Activated CD8-positive, alpha-beta T cell treated with anti-CD3 and anti-CD28 coated beads for 36 hours (primary cell): ENCODE data around the gene ZNF750. TPM values are rescaled to one million over a fixed set of nuclear protein-coding genes. Genes with fewer than 3 reads are reported as not detected.
A peak's percentile ranks its signal among the peaks of the same experiment; 100 is the strongest.

Source experiments
- ATAC-seq: fragments of 200-7000 bp; cut with Tn5 transposase; one replicate; pipeline ENCODE4 v1.10.0; 2021; ENCODE audit warnings: mild to moderate bottlenecking, moderate library complexity
- CTCF ChIA-PET: fragments of 350-600 bp; sonication (Branson Sonifier 250); formaldehyde crosslinking; loops from one replicate; lab custom pipeline; 2021; ENCODE audit warnings: antibody characterized with exemption; lab: Charles Lee
- POLR2A ChIA-PET: fragments of 350-600 bp; sonication (Branson Sonifier 250); formaldehyde crosslinking; loops from one replicate; lab custom pipeline; 2021; ENCODE audit warnings: antibody characterized with exemption; lab: Charles Lee
- DNase-seq: peaks from one replicate; pipeline ENCODE4 v3.0.0-alpha.2; 2020
- H3K27ac Mint-ChIP-seq: one replicate; pipeline ENCODE4 v1.8.0; 2021; ENCODE audit warnings: mild to moderate bottlenecking, mixed read lengths
- H3K27me3 Mint-ChIP-seq: one replicate; pipeline ENCODE4 v1.8.0; 2021; ENCODE audit warnings: mixed read lengths
- H3K36me3 Mint-ChIP-seq: one replicate; pipeline ENCODE4 v1.8.0; 2021; ENCODE audit warnings: low read depth, mixed read lengths
- H3K4me1 Mint-ChIP-seq: one replicate; pipeline ENCODE4 v1.8.0; 2021; ENCODE audit warnings: low read depth, mixed read lengths
- H3K4me3 Mint-ChIP-seq: one replicate; pipeline ENCODE4 v1.8.0; 2021; ENCODE audit warnings: mild to moderate bottlenecking, moderate library complexity, mixed read lengths
- H3K9me3 Mint-ChIP-seq: one replicate; pipeline ENCODE4 v1.8.0; 2021; ENCODE audit warnings: mixed read lengths
- CTCF ChIP-seq: fragments of 200-600 bp; IDR thresholded peaks from one replicate; pipeline ENCODE4 v1.8.0; 2022; ENCODE audit warnings: antibody characterized with exemption, mild to moderate bottlenecking
- intact Hi-C: fragments of 100-400 bp; cut with micrococcal nuclease; formaldehyde crosslinking; loops from one replicate; pipeline ENCODE4 v1.10.0; 2022
- total RNA-seq, 2 experiments: library from RNA; stranded (reverse); gene quantifications; one replicate each; pipeline ENCODE4 v1.2.3, GENCODE V29; 2021

Gene ZNF750
- total RNA-seq, 2 experiments from 2014 or later, result not detected

- Mint-ChIP-seq H3K27ac (no peak overlapping the region), H3K4me1 (no peaks in the 10 kb centered on the region), H3K36me3 (peaks cover 25% of the 10 kb centered on the region), H3K4me3 (no peak overlapping the region), H3K9me3 (peaks cover 5% of the 10 kb centered on the region), H3K27me3 (no peaks in the 10 kb centered on the region)
- ATAC-seq (no peak), DNase-seq (no peak)
- no peak for TF ChIP-seq CTCF
- CTCF ChIA-PET, result interaction anchor here (1.6 kb wide), 1 partner anchor 11 kb away, joined by 4 read pairs; no protein-coding TSS in a partner anchor
- POLR2A ChIA-PET, result no interaction called here
- intact Hi-C loops, result no loop called here
These were observed 10.8 kb downstream of the ZNF750 start for GRCh38 chr17:82828875-82829487.

GRCh38 chr17:82826956-82827355 is 12.9 kb downstream of the ZNF750 start:
- TF ChIP-seq CTCF, result no peak
- Mint-ChIP-seq H3K4me1 (no peaks in the 10 kb centered on the region), H3K4me3 (no peak overlapping the region), H3K36me3 (peaks cover 28% of the 10 kb centered on the region), H3K9me3 (peaks cover 5% of the 10 kb centered on the region), H3K27me3 (no peaks in the 10 kb centered on the region), H3K27ac (no peak overlapping the region)
- ChIA-PET POLR2A (no interaction called here), CTCF (no interaction called here)
- intact Hi-C loops, result no loop called here
- ATAC-seq, result no peak
- no peak for DNase-seq

- no peak overlapping the region for H3K27ac Mint-ChIP-seq
- peaks cover 31% of the 10 kb centered on the region for H3K36me3 Mint-ChIP-seq
- intact Hi-C loops, result no loop called here
- ATAC-seq (no peak), DNase-seq (no peak)
- no peak for TF ChIP-seq CTCF
- H3K9me3 Mint-ChIP-seq, result peaks cover 5% of the 10 kb centered on the region
- no peaks in the 10 kb centered on the region for H3K27me3 Mint-ChIP-seq
- POLR2A ChIA-PET, result no interaction called here
- H3K4me1 Mint-ChIP-seq, result no peaks in the 10 kb centered on the region
- no peak overlapping the region for H3K4me3 Mint-ChIP-seq
- CTCF ChIA-PET, result no interaction called here
These were observed 13.6 kb downstream of the ZNF750 start for GRCh38 chr17:82826211-82826610.

- ATAC-seq (no peak), DNase-seq (no peak)
- POLR2A ChIA-PET, result no interaction called here
- Mint-ChIP-seq H3K36me3 (peaks cover 36% of the 10 kb centered on the region), H3K4me1 (no peaks in the 10 kb centered on the region), H3K27me3 (no peaks in the 10 kb centered on the region), H3K4me3 (no peak overlapping the region), H3K27ac (no peak overlapping the region), H3K9me3 (peaks cover 5% of the 10 kb centered on the region)
- CTCF ChIA-PET, result no interaction called here
- no peak for TF ChIP-seq CTCF
- intact Hi-C loops, result no loop called here
These were observed 14.2 kb downstream of the ZNF750 start for GRCh38 chr17:82825540-82826124.

- no peak overlapping the region for H3K27ac Mint-ChIP-seq
- POLR2A ChIA-PET, result interaction anchor here (1.0 kb wide), 1 partner anchor 42 kb away, joined by 3 read pairs; no protein-coding TSS in a partner anchor
- no peaks in the 10 kb centered on the region for H3K4me1 Mint-ChIP-seq
- H3K4me3 Mint-ChIP-seq, result no peak overlapping the region
- peaks cover 10% of the 10 kb centered on the region for H3K9me3 Mint-ChIP-seq
- TF ChIP-seq CTCF, result peak; percentile 21
- no peaks in the 10 kb centered on the region for H3K27me3 Mint-ChIP-seq
- CTCF ChIA-PET, result no interaction called here
- DNase-seq, result no peak
- no peak for ATAC-seq
- H3K36me3 Mint-ChIP-seq, result peaks cover 47% of the 10 kb centered on the region
- intact Hi-C loops, result no loop called here
These were observed 16.8 kb downstream of the ZNF750 start for GRCh38 chr17:82823004-82823403.
